H9 (cell line): ENCODE data around the gene LMOD3. TPM values are rescaled to one million over a fixed set of nuclear protein-coding genes. Genes with fewer than 3 reads are reported as not detected.

Experiments used
- DNase-seq: peaks from one replicate; pipeline ENCODE4 v3.0.0-alpha.2; 2017
- H2AFZ ChIP-seq: one replicate; pipeline ENCODE4 v1.6.1; 2013; ENCODE audit warnings: mild to moderate bottlenecking, low read length, control low read depth, moderate library complexity
- H2AK5ac ChIP-seq: 2 replicates; pipeline ENCODE4 v1.6.1; 2013; ENCODE audit warnings: low read length, control low read depth, mixed read lengths; ENCODE audit not compliant: insufficient read length
- H2BK120ac ChIP-seq: one replicate; pipeline ENCODE4 v1.6.1; 2013; ENCODE audit warnings: low read depth, mild to moderate bottlenecking, low read length, control low read depth, inconsistent platforms; ENCODE audit not compliant: poor library complexity, severe bottlenecking
- H2BK12ac ChIP-seq: 2 replicates; pipeline ENCODE4 v1.6.1; 2013; ENCODE audit warnings: low read length, control low read depth, mixed read lengths, low read depth; ENCODE audit not compliant: insufficient read length
- H2BK15ac ChIP-seq: 2 replicates; pipeline ENCODE4 v1.6.1; 2013; ENCODE audit warnings: low read depth, low read length, control low read depth
- H2BK20ac ChIP-seq: one replicate; pipeline ENCODE4 v1.6.1; 2013; ENCODE audit warnings: low read depth, mild to moderate bottlenecking, low read length, control low read depth, inconsistent platforms; ENCODE audit not compliant: poor library complexity, severe bottlenecking
- H2BK5ac ChIP-seq: 2 replicates; pipeline ENCODE4 v1.6.1; 2013; ENCODE audit warnings: low read length, control low read depth, mixed read lengths; ENCODE audit not compliant: insufficient read length
- H3K14ac ChIP-seq: 2 replicates; pipeline ENCODE4 v1.6.1; 2013; ENCODE audit warnings: low read length, control low read depth; ENCODE audit not compliant: insufficient read depth
- H3K18ac ChIP-seq: 2 replicates; pipeline ENCODE4 v1.6.1; 2013; ENCODE audit warnings: low read depth, mild to moderate bottlenecking, mixed read lengths, low read length, control low read depth; ENCODE audit not compliant: insufficient read length
- H3K23ac ChIP-seq: 2 replicates; pipeline ENCODE4 v1.6.1; 2013; ENCODE audit warnings: low read length, control low read depth, mixed read lengths, low read depth; ENCODE audit not compliant: insufficient read length
- H3K23me2 ChIP-seq: 2 replicates; pipeline ENCODE4 v1.6.1; 2013; ENCODE audit warnings: low read depth, mild to moderate bottlenecking, mixed read lengths, low read length, control low read depth; ENCODE audit not compliant: insufficient read length, poor library complexity, severe bottlenecking
- H3K27ac ChIP-seq: 2 replicates; pipeline ENCODE4 v1.5.1; 2013; ENCODE audit warnings: low read length, control low read depth, mixed read lengths, low read depth; ENCODE audit not compliant: insufficient read length
- H3K27me3 ChIP-seq: 2 replicates; pipeline ENCODE4 v1.6.1; 2013; ENCODE audit warnings: low read length, control low read depth, inconsistent platforms; ENCODE audit not compliant: insufficient read depth
- H3K4ac ChIP-seq: 2 replicates; pipeline ENCODE4 v1.6.1; 2013; ENCODE audit warnings: low read depth, mild to moderate bottlenecking, control low read depth, inconsistent platforms, low read length, moderate library complexity
- H3K4me1 ChIP-seq: 2 replicates; pipeline ENCODE4 v1.6.1; 2013; ENCODE audit warnings: low read length, control low read depth, inconsistent platforms; ENCODE audit not compliant: insufficient read depth
- H3K4me2 ChIP-seq: 2 replicates; pipeline ENCODE4 v1.6.1; 2013; ENCODE audit warnings: low read length, control low read depth, mixed read lengths; ENCODE audit not compliant: insufficient read length, insufficient read depth
- H3K56ac ChIP-seq: 2 replicates; pipeline ENCODE4 v1.6.1; 2013; ENCODE audit warnings: low read depth, mild to moderate bottlenecking, mixed read lengths, low read length, control low read depth; ENCODE audit not compliant: insufficient read length
- H3K79me1 ChIP-seq: 2 replicates; pipeline ENCODE4 v1.6.1; 2013; ENCODE audit warnings: low read depth, mild to moderate bottlenecking, moderate library complexity, low read length, control low read depth, inconsistent platforms; ENCODE audit not compliant: insufficient read depth, poor library complexity, severe bottlenecking
- H3K79me2 ChIP-seq: 2 replicates; pipeline ENCODE4 v1.6.1; 2013; ENCODE audit warnings: low read length, control low read depth, inconsistent platforms; ENCODE audit not compliant: insufficient read depth
- H3K9ac ChIP-seq: 2 replicates; pipeline ENCODE4 v1.6.1; 2013; ENCODE audit warnings: low read length, control low read depth, mixed read lengths; ENCODE audit not compliant: insufficient read length; ENCODE audit errors: extremely low read depth
- H3K9me3 ChIP-seq: one replicate; pipeline ENCODE4 v1.6.1; 2013; ENCODE audit warnings: low read depth, low read length, inconsistent platforms; ENCODE audit not compliant: control insufficient read depth
- H3T11ph ChIP-seq: one replicate; pipeline ENCODE4 v1.6.1; 2013; ENCODE audit warnings: mild to moderate bottlenecking, low read length, control low read depth, inconsistent platforms
- H4K20me1 ChIP-seq: one replicate; pipeline ENCODE4 v1.6.1; 2013; ENCODE audit not compliant: control insufficient read depth, insufficient read length, insufficient read depth
- H4K5ac ChIP-seq: 2 replicates; pipeline ENCODE4 v1.6.1; 2013; ENCODE audit warnings: low read depth, mild to moderate bottlenecking, mixed read lengths, low read length, control low read depth; ENCODE audit not compliant: insufficient read length
- H4K8ac ChIP-seq: replicated peaks from 2 replicates; pipeline ENCODE4 v1.6.1; 2013; ENCODE audit warnings: low read length, control low read depth, mixed read lengths, low read depth; ENCODE audit not compliant: insufficient read length
- H4K91ac ChIP-seq: 2 replicates; pipeline ENCODE4 v1.6.1; 2013; ENCODE audit warnings: low read depth, mild to moderate bottlenecking, moderate library complexity, mixed read lengths, low read length, control low read depth; ENCODE audit not compliant: insufficient read length
- H3K27ac Mint-ChIP-seq, 3 experiments: 2 replicates in 2 of 3; 3 replicates in 1 of 3; pipeline ENCODE4 v1.8.0; 2020 to 2021; ENCODE audit warnings: mixed read lengths in 3 of 3, mild to moderate bottlenecking in 1 of 3, moderate library complexity in 1 of 3
- H3K27me3 Mint-ChIP-seq: 2 replicates; pipeline ENCODE4 v1.8.0; 2021; ENCODE audit warnings: low read depth, mild to moderate bottlenecking, moderate library complexity, mixed read lengths
- H3K36me3 Mint-ChIP-seq, 3 experiments: 2 replicates in 2 of 3; 3 replicates in 1 of 3; pipeline ENCODE4 v1.8.0; 2020 to 2021; ENCODE audit warnings: low read depth in 3 of 3, mixed read lengths in 3 of 3; ENCODE audit not compliant: insufficient read depth in 1 of 3
- H3K4me1 Mint-ChIP-seq, 2 experiments: 2 replicates each; pipeline ENCODE4 v1.8.0; 2020; ENCODE audit warnings: mixed read lengths in 2 of 2
- H3K4me3 Mint-ChIP-seq, 2 experiments: 2 replicates in 1 of 2; 3 replicates in 1 of 2; pipeline ENCODE4 v1.8.0; 2020 to 2021; ENCODE audit warnings: mild to moderate bottlenecking in 2 of 2, mixed read lengths in 2 of 2, moderate library complexity in 1 of 2
- H3K9me3 Mint-ChIP-seq, 2 experiments: 2 replicates in 1 of 2; 3 replicates in 1 of 2; pipeline ENCODE4 v1.8.0; 2020; ENCODE audit warnings: mild to moderate bottlenecking in 2 of 2, mixed read lengths in 2 of 2, moderate library complexity in 1 of 2
- CTCF ChIP-seq: fragments of 200-600 bp; sonication (generic); conservative IDR thresholded peaks from 3 replicates; pipeline ENCODE4 v1.8.0; 2021; ENCODE audit warnings: antibody characterized with exemption, mild to moderate bottlenecking
- WGBS: extraction: QIAGEN DNeasy Blood & Tissue Kit; methylation state at CpG from one replicate; pipeline ENCODE4 v1.1.7; 2013; ENCODE audit warnings: missing lambda C conversion rate, low lambda C conversion rate, mixed read lengths; ENCODE audit not compliant: insufficient read length; ENCODE audit errors: extremely low coverage; 5-methylcytosine and 5-hydroxymethylcytosine counted together
- total RNA-seq: library from RNA; stranded (reverse); gene quantifications from 2 replicates; pipeline ENCODE4 v1.2.1, GENCODE V29; 2021

LMOD3 gene
- total RNA-seq, 1 experiment from 2014 or later, result not detected

GRCh38 chr3:69129531-69129930 lies 7.1 kb upstream of the LMOD3 start:
- H4K91ac ChIP-seq, result no peak overlapping the region
- H4K20me1 ChIP-seq, result no peaks in the 10 kb centered on the region
- no peak overlapping the region for H3K4ac ChIP-seq
- no peaks in the 10 kb centered on the region for H3K36me3 Mint-ChIP-seq
- no peak overlapping the region for H3K14ac ChIP-seq
- H2BK5ac ChIP-seq, result no peak overlapping the region
- no peak overlapping the region for H2BK120ac ChIP-seq
- H3K27me3 Mint-ChIP-seq, result peaks cover 4% of the 10 kb centered on the region; the same call in 1 of the 2 replicates
- no peak overlapping the region for H2BK12ac ChIP-seq
- H2BK15ac ChIP-seq, result no peak overlapping the region
- no peak overlapping the region for H3T11ph ChIP-seq
- H3K27ac ChIP-seq, result no peak overlapping the region
- H3K9me3 Mint-ChIP-seq, result no peaks in the 10 kb centered on the region
- H3K4me3 Mint-ChIP-seq, result no peak overlapping the region
- H3K4me1 Mint-ChIP-seq, result peaks cover 0 to 3% of the 10 kb centered on the region in 2 experiments; a peak in 1 of 4 replicates
- H3K23me2 ChIP-seq, result no peaks in the 10 kb centered on the region
- H3K79me2 ChIP-seq, result no peaks in the 10 kb centered on the region
- H4K8ac ChIP-seq, result no peak overlapping the region
- no peaks in the 10 kb centered on the region for H3K27me3 ChIP-seq
- no peak overlapping the region for H2AK5ac ChIP-seq
- H2AFZ ChIP-seq, result no peak overlapping the region
- H3K56ac ChIP-seq, result no peak overlapping the region
- no peaks in the 10 kb centered on the region; the same call in 1 of the 2 replicates for H3K4me1 ChIP-seq
- H3K9ac ChIP-seq, result no peak overlapping the region
- no CpG with 5 or more reads among the region's 1 CpG for WGBS
- H2BK20ac ChIP-seq, result no peak overlapping the region
- DNase-seq, result no peak
- no peak for TF ChIP-seq CTCF
- H3K23ac ChIP-seq, result no peak overlapping the region
- H3K18ac ChIP-seq, result no peak overlapping the region
- H3K27ac Mint-ChIP-seq, result no peak overlapping the region
- no peak overlapping the region for H3K4me2 ChIP-seq
- H4K5ac ChIP-seq, result no peak overlapping the region
- no peaks in the 10 kb centered on the region for H3K79me1 ChIP-seq
- H3K9me3 ChIP-seq, result no peaks in the 10 kb centered on the region
